Measurements from ENCODE around the gene MAST2.
"Not testable (repeated sequence)": the region's sequence is repeated elsewhere in the genome, so short reads cannot be mapped to it uniquely, and the experiment has no call there.

The MAST2 gene

DNA sequence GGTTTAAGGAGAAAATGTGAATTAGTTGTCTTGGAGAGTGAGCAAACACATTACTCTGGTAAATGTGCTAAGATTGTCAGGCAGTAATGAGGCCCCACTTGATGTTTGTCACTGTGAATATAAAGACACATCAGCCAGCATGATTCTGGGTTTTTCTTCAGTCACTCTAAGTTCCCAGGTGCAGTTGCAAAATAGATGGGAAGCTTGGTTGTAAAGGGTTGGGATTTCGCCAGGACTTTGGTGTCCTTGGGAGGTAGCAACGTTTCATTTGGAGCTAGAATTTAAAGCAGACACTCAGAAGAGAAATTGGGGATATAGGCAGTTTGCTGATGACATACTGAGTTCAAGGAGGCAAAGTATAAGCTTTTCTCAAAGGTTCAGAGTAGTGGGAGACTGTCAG, 154.3 kb downstream of the MAST2 start:
- Histone ChIP-seq H3K4me1 (peaks cover 0 to 20% (median 6%) of the 10 kb centered on the region in 4 donors), H3K4me3 (no peak overlapping the region), H3K27ac (no peak overlapping the region), H3K36me3 (peaks cover 0 to 19% (median 4%) of the 10 kb centered on the region in 3 donors), H3K9me3 (no peaks in the 10 kb centered on the region), H3K27me3 (no peaks in the 10 kb centered on the region)
- no peak for DNase-seq
- no peak for TF ChIP-seq CTCF (IDR thresholded peaks at IDR 0.05)
- intact Hi-C loops (cut with DNase I; ENCODE audit: low total_unique reads) = no loop called here

DNA sequence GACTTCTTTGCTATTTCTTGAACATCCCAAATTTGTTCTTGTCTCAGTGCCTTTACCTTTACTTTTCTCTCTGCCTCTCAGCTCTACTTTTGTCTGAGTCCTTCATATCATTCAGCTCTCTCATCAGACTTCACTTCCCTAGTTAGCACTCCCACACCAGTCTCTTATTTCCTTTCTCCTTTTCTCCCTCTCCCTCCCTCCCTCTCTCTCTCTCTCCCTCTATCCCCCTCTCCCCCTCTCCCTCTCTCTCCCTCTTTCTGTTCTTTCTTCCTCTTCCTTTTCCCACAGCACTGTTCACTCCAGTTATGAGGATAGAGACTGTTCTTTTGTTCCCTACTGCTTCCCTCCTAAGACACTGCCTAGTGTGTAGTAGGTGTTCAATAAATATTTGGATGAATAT, 154.9 kb downstream of the MAST2 start:
- intact Hi-C loops (cut with DNase I; ENCODE audit: low total_unique reads) = no loop called here
- Histone ChIP-seq H3K27me3 (no peaks in the 10 kb centered on the region), H3K36me3 (peaks cover 0 to 19% (median 4%) of the 10 kb centered on the region in 3 donors), H3K4me3 (no peak overlapping the region), H3K4me1 (peaks cover 0 to 18% (median 6%) of the 10 kb centered on the region in 4 donors), H3K27ac (no peak overlapping the region), H3K9me3 (no peaks in the 10 kb centered on the region)
- no peak for DNase-seq
- TF ChIP-seq CTCF (IDR thresholded peaks at IDR 0.05) = no peak

DNA sequence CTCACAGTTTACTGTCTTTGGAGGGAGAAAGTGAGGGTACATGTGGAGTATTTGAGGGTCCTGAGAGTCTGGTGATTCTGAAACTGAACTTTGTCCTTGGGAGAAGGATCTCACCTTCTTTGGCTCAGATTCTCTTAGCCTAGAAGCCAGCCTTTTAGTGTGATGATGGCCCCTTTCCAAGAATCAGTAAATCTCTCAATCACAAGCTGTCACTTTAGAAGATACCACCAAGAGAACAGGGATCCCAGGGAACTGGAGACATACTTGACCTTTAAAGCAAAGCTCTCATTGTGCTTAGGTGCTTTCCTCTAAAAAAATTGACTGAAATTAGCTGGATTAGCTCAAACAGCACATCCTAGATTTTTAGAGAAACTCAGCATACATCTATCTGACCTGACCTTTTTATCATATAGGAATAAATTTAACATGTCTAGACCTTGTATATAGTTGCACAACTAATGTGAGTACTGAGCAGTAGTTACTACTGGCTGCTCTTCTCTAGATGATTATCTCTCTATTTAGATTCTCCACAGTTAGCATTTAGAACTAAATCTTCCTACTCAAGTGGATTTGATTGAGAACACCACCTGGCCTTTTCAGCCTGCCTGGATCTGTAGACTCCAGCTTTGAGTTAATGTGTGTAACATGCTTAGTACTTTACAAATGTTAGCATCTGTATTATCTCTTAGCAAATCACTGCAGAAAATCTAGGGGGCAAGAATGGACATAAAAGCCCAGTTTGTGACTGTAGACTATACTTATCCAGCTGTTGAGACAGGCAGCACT, 157.7 kb downstream of the MAST2 start:
- H3K27me3 ChIP-seq = no peaks in the 10 kb centered on the region
- H3K4me3 ChIP-seq = no peak overlapping the region
- no peak overlapping the region for H3K27ac ChIP-seq
- no peaks in the 10 kb centered on the region for H3K9me3 ChIP-seq
- TF ChIP-seq CTCF (IDR thresholded peaks at IDR 0.05) = no peak
- no peaks in the 10 kb centered on the region for H3K4me1 ChIP-seq
- intact Hi-C loops (cut with DNase I; ENCODE audit: low total_unique reads) = no loop called here
- peaks cover 0 to 19% (median 4%) of the 10 kb centered on the region in 3 donors for H3K36me3 ChIP-seq
- no peak for DNase-seq

DNA sequence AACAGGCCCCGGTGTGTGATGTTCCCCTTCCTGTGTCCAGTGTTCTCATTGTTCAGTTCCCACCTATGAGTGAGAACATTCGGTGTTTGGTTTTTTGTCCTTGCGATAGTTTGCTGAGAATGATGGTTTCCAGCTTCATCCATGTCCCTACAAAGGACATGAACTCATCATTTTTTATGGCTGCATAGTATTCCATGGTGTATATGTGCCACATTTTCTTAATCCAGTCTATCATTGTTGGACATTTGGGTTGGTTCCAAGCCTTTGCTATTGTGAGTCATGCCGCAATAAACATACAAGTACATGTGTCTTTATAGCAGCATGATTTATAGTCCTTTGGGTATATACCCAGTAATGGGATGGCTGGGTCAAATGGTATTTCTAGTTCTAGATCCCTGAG, 158.5 kb downstream of the MAST2 start:
- H3K4me3 ChIP-seq; H3K9me3 ChIP-seq; DNase-seq; intact Hi-C loops (cut with DNase I; ENCODE audit: low total_unique reads); H3K27ac ChIP-seq; H3K27me3 ChIP-seq; H3K4me1 ChIP-seq: not testable (repeated sequence)
- H3K36me3 ChIP-seq = peaks cover 0 to 19% (median 4%) of the 10 kb centered on the region in 3 donors

DNA sequence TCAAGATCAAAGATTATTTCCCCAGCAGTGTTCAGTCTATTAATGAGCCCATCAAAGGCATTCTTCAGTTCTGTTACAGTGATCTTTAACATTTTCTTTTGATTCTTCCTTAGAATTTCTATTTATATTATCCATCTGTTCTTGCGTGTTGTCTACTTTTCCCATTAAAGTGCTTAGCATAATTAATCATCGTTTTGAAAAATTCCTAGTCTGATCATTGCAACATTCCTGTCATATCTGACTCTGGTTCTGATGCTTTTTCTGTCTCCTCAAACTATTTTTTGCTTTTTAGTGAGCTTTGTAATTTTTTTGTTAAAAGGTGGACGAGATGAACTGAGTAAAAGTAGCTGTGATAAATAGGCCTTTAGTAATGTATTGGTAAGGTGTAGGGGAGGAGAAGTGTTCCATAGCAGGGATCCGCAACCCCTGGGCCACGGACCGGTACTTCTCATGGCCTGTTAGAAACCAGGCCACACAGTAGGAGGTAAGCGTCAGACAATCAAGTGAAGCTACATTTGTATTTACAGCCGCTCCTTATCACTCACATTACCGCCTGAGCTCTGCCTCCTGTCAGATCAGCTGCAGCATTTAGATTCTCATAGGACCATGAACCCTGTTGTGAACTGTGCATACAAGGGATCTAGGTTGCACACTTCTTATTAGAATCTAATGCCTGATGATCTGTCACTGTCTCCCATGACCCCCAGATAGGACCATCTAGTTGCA, 165.7 kb downstream of the MAST2 start:
- Histone ChIP-seq H3K27ac (no peak overlapping the region), H3K4me1 (no peaks in the 10 kb centered on the region)
- TF ChIP-seq CTCF (IDR thresholded peaks at IDR 0.05) = no peak

GRCh38 chr1:45969866-45970265, 166.5 kb downstream of the MAST2 start:
- intact Hi-C loops (cut with DNase I; ENCODE audit: low total_unique reads) = no loop called here
- no peak for DNase-seq
- peaks cover 0 to 8% (median 5%) of the 10 kb centered on the region in 3 donors for H3K36me3 ChIP-seq
- no peak for TF ChIP-seq CTCF (IDR thresholded peaks at IDR 0.05)
- H3K4me3 ChIP-seq = no peak overlapping the region
- H3K4me1 ChIP-seq = no peaks in the 10 kb centered on the region
- no peaks in the 10 kb centered on the region for H3K9me3 ChIP-seq
- H3K27me3 ChIP-seq = no peaks in the 10 kb centered on the region
- no peak overlapping the region for H3K27ac ChIP-seq

More for the DNA sequence above, 165.7 kb downstream of the MAST2 start:
- no peak for DNase-seq
- Histone ChIP-seq H3K36me3 (peaks cover 0 to 8% (median 5%) of the 10 kb centered on the region in 3 donors), H3K9me3 (no peaks in the 10 kb centered on the region), H3K4me3 (no peak overlapping the region), H3K27me3 (no peaks in the 10 kb centered on the region)
- intact Hi-C loops (cut with DNase I; ENCODE audit: low total_unique reads) = no loop called here

Data from tibial artery (tissue), 4 donors.